HG03432 (cell line): ENCODE results near the gene ADAMTS16.

Experiments used
- ATAC-seq: cut with Tn5 transposase; IDR thresholded peaks from one replicate; pipeline ENCODE4 v1.9.1; 2021; ENCODE audit warnings: mild to moderate bottlenecking, moderate library complexity; ENCODE audit not compliant: unreplicated experiment

ADAMTS16 gene

DNA sequence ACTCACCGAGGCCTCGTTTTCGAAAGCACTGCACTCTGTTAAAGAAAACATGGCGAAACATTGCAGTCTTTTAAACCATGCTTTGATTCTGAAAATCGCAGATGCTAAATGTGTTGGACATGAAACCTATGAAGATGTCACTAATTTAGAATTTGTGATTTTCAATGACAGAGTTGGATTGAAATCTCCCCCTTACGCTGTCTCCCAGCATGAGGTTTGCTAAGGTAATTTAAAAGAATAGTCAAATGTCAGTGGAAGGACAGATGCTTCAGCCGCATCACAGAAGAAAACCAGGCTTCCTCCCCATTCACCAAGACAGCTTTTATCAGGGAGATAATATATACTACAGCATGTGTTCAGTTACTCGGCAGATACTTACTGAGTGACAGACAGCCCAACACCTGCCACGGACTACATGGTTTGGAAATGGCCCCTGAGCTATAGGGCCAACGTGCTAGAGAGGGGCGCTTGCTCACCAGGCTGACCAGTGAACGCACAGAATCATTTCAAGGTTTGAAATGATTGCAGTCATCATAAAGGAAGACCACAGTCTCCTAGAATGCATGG, 136.9 kb downstream of the ADAMTS16 start:
- no peak for ATAC-seq

DNA sequence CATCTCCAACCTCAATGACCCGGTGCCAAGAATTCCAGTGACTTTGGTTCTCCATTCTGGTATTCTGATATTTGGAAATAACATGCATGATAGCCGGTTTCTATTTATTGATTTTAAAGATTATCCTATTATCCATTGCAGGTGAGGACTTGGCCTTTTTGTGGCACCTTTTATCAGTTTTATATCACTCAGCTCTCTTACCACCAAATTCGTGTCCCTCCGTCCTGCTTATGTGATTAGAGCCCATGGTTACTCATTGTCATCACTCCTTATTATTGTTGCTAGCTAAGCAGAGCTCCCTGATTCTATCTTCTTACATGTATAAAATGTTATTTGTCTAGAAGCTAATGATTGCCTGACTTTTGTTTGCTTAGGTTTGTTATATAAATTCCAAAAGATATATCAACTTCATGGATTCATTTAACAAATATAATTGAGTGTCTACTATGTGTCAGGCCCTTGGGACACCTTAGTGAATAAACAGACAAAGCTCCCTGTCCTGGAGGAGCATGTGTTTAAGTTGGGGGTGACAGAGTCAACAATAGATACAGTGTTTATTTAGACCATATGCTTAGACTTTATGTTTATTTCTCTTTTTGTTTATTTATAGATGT, 138.2 kb downstream of the ADAMTS16 start:
- no peak for ATAC-seq

DNA sequence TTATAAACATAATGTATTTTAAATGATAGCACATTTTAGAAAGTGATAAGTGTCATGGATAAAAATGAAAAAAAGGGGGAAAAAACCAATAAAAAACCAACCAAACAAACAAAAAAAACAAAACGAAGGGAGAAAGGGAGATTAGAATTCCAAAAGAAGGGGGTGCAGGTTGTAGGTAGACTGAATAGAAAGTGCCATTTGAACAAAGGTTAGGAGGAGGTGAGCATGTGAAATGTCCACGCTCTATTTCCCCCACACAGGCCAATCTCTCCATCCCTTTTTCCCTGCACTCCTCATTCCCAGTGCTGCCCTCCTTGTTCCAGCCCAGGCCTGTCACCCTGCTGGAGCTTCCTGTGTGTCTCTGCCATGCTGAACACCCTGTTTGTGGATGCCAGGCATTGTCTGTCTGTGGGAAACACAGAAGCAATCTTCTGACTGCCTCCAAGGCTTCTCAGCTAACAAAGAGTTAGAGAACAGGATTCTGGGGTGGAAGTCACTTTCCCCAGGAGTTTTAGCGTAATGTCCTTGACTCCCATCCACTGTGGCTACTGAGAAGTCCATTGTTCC, 138.8 kb downstream of the ADAMTS16 start:
- no peak for ATAC-seq

DNA sequence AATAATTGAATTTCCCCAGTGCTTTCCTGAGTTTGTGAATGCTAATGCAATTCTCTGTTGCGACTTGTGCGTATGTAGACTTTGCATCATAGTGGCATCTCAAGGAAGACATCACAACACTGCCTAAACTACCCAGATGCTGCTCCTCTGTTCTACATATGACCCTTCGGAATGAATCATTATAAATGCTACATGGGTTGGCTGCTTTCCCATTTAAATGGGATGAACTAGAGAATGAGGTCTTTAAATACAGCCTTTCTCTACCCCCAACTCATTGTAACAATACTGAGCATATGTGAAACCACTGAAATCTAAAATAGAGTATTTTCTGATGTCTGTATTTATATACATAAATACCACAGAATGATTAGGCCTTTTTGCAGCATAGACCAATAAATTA, 145.8 kb downstream of the ADAMTS16 start:
- ATAC-seq: no peak

GRCh38 chr5:5287419-5287818, 147.3 kb downstream of the ADAMTS16 start:
- ATAC-seq: no peak

DNA sequence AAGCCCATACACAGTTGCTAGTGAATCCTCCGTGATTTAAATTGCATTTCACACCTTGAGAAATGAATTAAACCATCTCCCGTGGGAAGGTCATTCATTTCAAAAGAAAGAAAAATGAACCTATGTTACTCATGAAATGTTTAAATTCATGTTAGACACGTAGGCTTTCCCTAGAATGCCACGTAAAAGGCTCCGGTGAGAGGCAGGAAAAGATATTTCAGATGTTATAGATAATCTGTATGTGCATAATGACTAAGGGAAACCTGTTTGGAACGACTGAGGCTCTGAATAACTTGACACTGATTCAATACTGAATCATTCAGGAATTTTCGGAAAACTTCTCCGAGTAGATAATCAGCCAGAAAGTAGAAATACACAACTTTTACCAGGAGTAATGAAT, 148.1 kb downstream of the ADAMTS16 start:
- no peak for ATAC-seq

DNA sequence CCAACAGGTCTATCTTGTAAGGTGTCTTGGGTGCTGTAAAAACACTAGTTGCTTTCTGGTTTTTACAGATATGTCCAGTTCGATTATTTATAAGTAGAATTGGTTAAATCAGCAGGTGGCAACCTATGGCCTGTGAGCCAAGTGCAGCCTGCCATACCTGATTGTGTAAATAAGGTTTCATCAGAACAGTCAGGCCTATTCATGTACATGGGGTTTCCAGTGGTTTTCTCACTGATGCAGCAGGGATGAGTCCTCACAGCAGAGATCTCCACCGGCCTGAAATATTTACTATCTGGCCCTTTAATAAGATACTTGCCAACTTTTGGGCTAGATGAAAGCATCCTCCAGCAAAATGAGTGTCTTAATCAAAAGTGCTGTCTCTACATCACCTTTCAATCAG, 149.4 kb downstream of the ADAMTS16 start:
- no peak for ATAC-seq

GRCh38 chr5:5290674-5291334, 150.7 kb downstream of the ADAMTS16 start:
- no peak for ATAC-seq

DNA sequence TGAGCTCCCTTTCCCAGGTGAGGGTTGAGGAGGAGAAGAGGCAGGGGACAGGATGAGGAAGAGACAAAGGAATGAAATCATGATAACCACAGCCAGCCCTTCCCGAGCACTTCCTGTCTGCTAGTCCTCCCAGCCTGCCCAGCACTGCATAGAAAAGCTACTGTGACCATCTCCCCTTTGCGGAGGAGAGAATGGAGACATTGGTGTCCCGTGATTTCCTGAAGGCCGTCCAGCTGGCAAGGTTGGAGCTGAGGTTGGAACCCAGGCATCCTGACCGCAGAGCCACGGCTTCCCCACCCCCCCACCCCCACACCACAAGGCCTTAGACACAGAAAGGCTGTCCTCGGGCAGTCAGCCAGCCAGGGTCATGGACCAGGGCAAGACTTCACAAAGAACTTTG, 151.2 kb downstream of the ADAMTS16 start:
- ATAC-seq: no peak

DNA sequence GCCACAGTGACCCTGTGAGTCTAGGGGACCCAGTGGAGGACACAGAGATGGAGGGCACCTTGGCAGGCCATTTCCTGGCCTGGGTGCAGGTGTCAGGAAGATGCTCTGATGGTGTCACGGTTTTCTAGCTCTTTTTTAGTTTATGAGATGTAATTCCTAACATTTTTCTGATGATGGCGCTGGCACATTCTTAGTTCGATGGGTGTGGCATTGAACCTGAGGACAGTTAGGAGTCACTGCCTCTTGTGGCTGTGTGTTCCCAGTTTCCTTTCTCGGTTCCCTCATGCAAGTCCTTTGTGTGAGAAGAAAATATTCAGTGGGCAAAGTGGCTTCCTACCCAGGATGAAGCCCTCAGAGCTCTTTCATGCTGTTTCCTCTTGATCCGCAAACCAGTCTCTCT, 152.9 kb downstream of the ADAMTS16 start:
- no peak for ATAC-seq

DNA sequence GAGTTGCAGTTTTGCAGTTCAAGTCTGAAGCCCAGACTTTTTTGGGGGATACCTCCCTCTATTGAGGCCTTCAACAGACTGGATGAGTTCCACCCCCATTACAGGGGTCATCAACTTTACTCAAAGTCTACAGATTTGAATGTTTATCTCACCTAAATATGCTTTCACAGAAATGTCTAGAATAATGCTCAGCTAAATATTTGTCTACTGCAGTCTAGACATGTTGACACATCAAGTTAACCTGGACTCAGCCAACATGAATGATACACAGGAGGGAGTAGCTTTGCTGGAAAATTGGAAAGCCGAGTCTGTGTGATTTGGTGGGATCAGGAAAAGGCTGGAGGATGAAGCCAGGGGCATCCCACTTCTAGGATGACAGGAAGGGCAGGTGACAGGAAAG, 154.3 kb downstream of the ADAMTS16 start:
- ATAC-seq: no peak

DNA sequence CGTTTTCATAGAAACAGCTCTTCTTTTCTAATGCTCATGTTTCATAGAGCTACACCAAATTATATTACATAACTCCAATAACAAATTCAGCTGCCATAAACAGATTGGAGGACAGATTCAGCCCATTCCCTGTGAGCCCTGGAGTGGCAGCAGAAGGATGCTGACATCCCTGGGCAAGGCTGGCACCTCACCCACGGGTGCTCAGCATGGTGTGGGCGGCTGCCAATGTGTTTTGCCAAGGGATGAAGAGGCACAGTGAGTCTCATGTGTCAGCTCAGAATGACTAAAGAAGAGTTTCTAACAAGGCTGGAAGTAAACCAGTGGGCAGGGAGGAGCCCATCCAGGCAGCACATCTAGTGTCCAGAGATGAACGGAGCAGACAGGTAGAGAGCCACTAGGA, 155.2 kb downstream of the ADAMTS16 start:
- ATAC-seq: no peak

GRCh38 chr5:5296051-5296450, 155.9 kb downstream of the ADAMTS16 start:
- no peak for ATAC-seq

DNA sequence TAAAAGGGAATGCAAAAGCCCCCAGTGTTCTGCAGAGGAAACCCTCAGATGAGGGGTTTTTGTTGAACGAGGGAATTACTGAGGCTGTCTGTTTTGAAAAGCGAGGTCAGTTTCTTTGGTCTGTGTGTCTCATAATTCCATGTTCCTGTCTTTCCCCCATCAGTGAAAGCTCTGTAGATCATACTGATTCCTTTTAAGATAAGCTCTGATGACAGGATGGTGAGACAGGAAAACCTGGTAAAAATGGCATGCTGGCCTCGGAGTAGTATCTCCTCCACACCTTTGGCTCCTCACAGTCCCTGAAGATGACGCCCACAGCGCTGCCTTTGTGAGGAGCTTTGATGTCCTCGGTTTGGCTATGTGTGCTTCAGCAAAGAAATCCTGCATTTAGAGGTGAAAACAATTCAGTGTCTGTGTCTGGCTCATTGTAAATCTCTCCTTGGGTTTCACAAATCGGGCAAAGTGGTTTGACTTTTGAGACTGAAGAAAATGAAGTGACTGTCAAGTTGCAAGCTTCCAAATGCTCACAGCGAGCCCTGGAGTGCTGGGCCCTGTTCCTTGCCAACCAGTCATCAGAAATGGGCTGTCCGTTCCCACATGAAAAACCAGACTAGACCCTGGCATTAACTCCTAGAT, 157.4 kb downstream of the ADAMTS16 start:
- ATAC-seq: no peak

GRCh38 chr5:5298068-5298633, 158.0 kb downstream of the ADAMTS16 start:
- ATAC-seq: no peak

DNA sequence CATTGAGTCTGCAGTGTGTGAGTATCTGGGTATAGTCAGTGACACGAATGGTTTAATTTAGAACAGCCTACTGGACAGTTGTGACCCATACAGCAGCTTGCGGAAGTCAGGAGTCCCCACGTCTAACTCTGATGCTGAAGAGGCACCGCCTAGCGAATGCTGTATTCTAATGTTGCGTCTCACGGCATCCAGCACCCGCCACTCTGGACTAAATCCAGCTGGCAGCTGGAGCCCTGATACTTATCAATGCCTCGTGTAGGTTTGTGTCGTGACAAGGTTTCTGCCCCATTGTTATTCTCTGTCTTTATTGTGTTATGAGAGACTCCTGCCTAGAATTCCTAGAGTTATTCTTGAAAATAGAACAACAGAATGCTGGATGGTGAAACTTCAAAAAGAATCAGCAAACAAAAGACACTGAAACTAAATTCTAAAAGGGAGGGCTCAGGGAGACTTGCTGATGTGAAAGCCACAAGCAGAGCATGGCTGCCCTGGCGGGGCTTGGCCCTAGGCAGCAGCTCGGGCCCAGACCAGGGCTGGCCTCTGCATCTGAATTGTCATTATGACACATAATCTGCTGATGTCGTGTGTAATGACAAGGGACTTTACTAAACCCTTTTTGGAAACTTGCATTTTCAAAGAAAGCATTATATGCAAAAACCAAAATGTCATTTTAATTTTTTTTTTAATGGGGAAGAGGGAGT, 158.9 kb downstream of the ADAMTS16 start:
- no peak for ATAC-seq

GRCh38 chr5:5301176-5301575, 161.0 kb downstream of the ADAMTS16 start:
- no peak for ATAC-seq

- ATAC-seq: no peak
These were observed 162.1 kb downstream of the ADAMTS16 start for GRCh38 chr5:5302201-5302600.

DNA sequence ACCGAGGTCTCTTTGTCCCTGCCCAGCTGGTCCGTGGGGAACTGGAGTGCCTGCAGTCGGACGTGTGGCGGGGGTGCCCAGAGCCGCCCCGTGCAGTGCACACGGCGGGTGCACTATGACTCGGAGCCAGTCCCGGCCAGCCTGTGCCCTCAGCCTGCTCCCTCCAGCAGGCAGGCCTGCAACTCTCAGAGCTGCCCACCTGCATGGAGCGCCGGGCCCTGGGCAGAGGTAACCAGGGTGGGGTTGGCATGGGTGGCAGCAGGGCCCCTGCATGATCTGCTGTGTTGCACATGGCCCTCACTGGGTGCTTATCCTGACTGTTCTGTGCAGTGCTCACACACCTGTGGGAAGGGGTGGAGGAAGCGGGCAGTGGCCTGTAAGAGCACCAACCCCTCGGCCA, 163.1 kb downstream of the ADAMTS16 start:
- ATAC-seq: no peak

- ATAC-seq: no peak
These were observed 164.4 kb downstream of the ADAMTS16 start for GRCh38 chr5:5304361-5305020.
